Neuronal stem cell (in vitro differentiated cells): Measurements from ENCODE around the gene EXOC3L4.

Experiments used
- DNase-seq: peaks from one replicate; pipeline ENCODE4 v3.0.0-alpha.2; 2013; ENCODE audit warnings: low spot score
- H2AFZ ChIP-seq: one replicate; pipeline ENCODE4 v1.6.1; 2013; ENCODE audit warnings: mild to moderate bottlenecking, low read length, inconsistent platforms
- H2AK5ac ChIP-seq: 2 replicates; pipeline ENCODE4 v1.6.1; 2013; ENCODE audit warnings: low read depth, mild to moderate bottlenecking, inconsistent platforms, low read length, moderate library complexity, mixed read lengths
- H2BK120ac ChIP-seq: 2 replicates; pipeline ENCODE4 v1.6.1; 2013; ENCODE audit warnings: low read depth, mild to moderate bottlenecking, inconsistent platforms, low read length, moderate library complexity, mixed read lengths
- H2BK12ac ChIP-seq: one replicate; pipeline ENCODE4 v1.6.1; 2013; ENCODE audit warnings: low read length, inconsistent platforms
- H2BK15ac ChIP-seq: 2 replicates; pipeline ENCODE4 v1.6.1; 2013; ENCODE audit warnings: mild to moderate bottlenecking, low read length, inconsistent platforms, mixed read lengths
- H2BK5ac ChIP-seq: one replicate; pipeline ENCODE4 v1.6.1; 2013; ENCODE audit warnings: inconsistent platforms, mild to moderate bottlenecking, low read length, moderate library complexity
- H3K14ac ChIP-seq: one replicate; pipeline ENCODE4 v1.6.1; 2013; ENCODE audit warnings: low read length, inconsistent platforms
- H3K18ac ChIP-seq: 2 replicates; pipeline ENCODE4 v1.6.1; 2013; ENCODE audit warnings: low read length, inconsistent platforms
- H3K23ac ChIP-seq: 2 replicates; pipeline ENCODE4 v1.6.1; 2013; ENCODE audit warnings: low read depth, mild to moderate bottlenecking, mixed read lengths, low read length, inconsistent platforms; ENCODE audit not compliant: poor library complexity
- H3K27ac ChIP-seq: replicated peaks from 3 replicates; pipeline ENCODE4 v1.5.1; 2013; ENCODE audit warnings: low read length, inconsistent platforms
- H3K27me3 ChIP-seq, 3 experiments: 2 replicates each; pipeline ENCODE4 v1.6.1; 2013; ENCODE audit warnings: low read length in 3 of 3, mild to moderate bottlenecking in 2 of 3, inconsistent platforms in 1 of 3, low read depth in 1 of 3, mixed read lengths in 1 of 3, moderate library complexity in 1 of 3; ENCODE audit not compliant: control insufficient read depth in 3 of 3, insufficient read depth in 3 of 3
- H3K36me3 ChIP-seq, 2 donors: replicated peaks in 1 of 2; 2 replicates each; pipeline ENCODE4 v1.6.1; 2013; ENCODE audit warnings: low read length in 2 of 2; ENCODE audit not compliant: control insufficient read depth in 2 of 2, insufficient read depth in 2 of 2
- H3K4ac ChIP-seq: 2 replicates; pipeline ENCODE4 v1.6.1; 2013; ENCODE audit warnings: inconsistent platforms, mild to moderate bottlenecking, low read length, moderate library complexity
- H3K4me1 ChIP-seq, 2 donors: 1 replicate in 1 of 2; 2 replicates in 1 of 2; pipeline ENCODE4 v1.6.1; 2013; ENCODE audit warnings: low read length in 2 of 2, low read depth in 1 of 2; ENCODE audit not compliant: control insufficient read depth in 2 of 2, insufficient read depth in 1 of 2
- H3K4me2 ChIP-seq: one replicate; pipeline ENCODE4 v1.6.1; 2013; ENCODE audit warnings: mild to moderate bottlenecking, low read length, inconsistent platforms; ENCODE audit not compliant: insufficient read depth, poor library complexity, severe bottlenecking
- H3K4me3 ChIP-seq, 2 donors: 2 replicates each; pipeline ENCODE4 v1.5.1; 2013; ENCODE audit warnings: low read length in 2 of 2, mild to moderate bottlenecking in 2 of 2, inconsistent platforms in 1 of 2, moderate library complexity in 1 of 2
- H3K79me1 ChIP-seq: one replicate; pipeline ENCODE4 v1.6.1; 2013; ENCODE audit warnings: low read depth, mild to moderate bottlenecking, inconsistent platforms, low read length, moderate library complexity
- H3K9ac ChIP-seq: one replicate; pipeline ENCODE4 v1.6.1; 2013; ENCODE audit warnings: mild to moderate bottlenecking, low read depth, low read length, inconsistent platforms; ENCODE audit not compliant: poor library complexity
- H3K9me3 ChIP-seq, 2 donors: replicated peaks in 1 of 2; 2 replicates each; pipeline versions ENCODE3 to v1.6.1; 2013; ENCODE audit warnings: low read length in 2 of 2, mild to moderate bottlenecking in 2 of 2, inconsistent platforms in 1 of 2, low read depth in 1 of 2, mixed read lengths in 1 of 2, moderate library complexity in 1 of 2; ENCODE audit not compliant: control insufficient read depth in 2 of 2, insufficient read depth in 1 of 2
- H4K8ac ChIP-seq: one replicate; pipeline ENCODE4 v1.6.1; 2013; ENCODE audit warnings: low read depth, mild to moderate bottlenecking, inconsistent platforms, low read length, moderate library complexity
- H4K91ac ChIP-seq: one replicate; pipeline ENCODE4 v1.6.1; 2013; ENCODE audit warnings: low read length, low read depth, mild to moderate bottlenecking, inconsistent platforms; ENCODE audit not compliant: poor library complexity
- WGBS, 2 donors: extraction: QIAGEN DNeasy Blood & Tissue Kit; methylation state at CpG; one replicate each; pipeline ENCODE4 v1.1.7; 2013; ENCODE audit warnings: missing lambda C conversion rate in 2 of 2, mixed read lengths in 1 of 2; ENCODE audit not compliant: insufficient read length in 2 of 2, insufficient replicate concordance in 1 of 2; ENCODE audit errors: extremely low coverage in 2 of 2; 5-methylcytosine and 5-hydroxymethylcytosine counted together

The EXOC3L4 gene

DNA sequence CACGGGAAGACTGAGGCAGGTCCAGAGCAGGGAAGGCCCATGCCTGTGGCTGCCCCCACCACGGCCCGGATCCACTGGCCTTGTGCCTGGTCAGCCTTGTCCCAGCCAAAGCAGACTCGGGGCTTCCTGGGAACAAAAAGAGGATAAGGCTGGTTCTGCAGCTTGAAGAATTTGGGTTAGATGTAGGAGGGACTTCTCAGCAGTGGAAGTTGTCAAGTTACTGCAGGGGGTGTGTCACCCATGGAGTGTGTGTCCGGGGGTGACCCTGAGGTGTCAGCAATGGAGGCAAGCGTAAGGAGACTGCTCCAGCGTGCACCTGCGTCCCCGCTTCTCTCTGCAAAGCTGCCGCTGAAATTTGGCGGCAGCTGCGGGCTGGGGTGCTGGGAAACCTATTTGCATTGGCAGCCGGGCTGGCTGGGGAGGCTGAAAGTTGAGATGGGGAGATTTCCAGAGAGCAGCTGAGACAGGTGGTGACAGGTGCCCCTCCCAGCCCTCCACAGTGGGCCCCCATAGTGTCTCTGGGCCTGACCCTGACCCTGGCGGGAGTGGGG is 16.2 kb downstream of the EXOC3L4 start:
- Histone ChIP-seq H3K9ac (peak overlapping the region; percentile 27), H2BK120ac (peak overlapping the region; percentile 82), H3K36me3 (no peaks in the 10 kb centered on the region), H2BK5ac (peak overlapping the region; percentile 71), H3K4me1 (peaks cover 15 to 32% of the 10 kb centered on the region in 2 donors), H3K14ac (peak overlapping the region; percentile 90), H2BK12ac (peak overlapping the region; percentile 82), H3K4me3 (no peak overlapping the region), H3K27ac (no peak overlapping the region), H3K18ac (peak overlapping the region; percentile 92), H2AK5ac (peak overlapping the region; percentile 96), H3K27me3 (peaks cover 0 to 22% (median 2%) of the 10 kb centered on the region in 3 experiments), H3K23ac (peak overlapping the region; percentile 81), H4K91ac (no peak overlapping the region), H2BK15ac (peak overlapping the region; percentile 91), H2AFZ (peak overlapping the region; percentile 66), H3K4ac (peak overlapping the region; percentile 30), H3K9me3 (no peaks in the 10 kb centered on the region), H4K8ac (peak overlapping the region; percentile 89), H3K79me1 (no peaks in the 10 kb centered on the region), H3K4me2 (no peak overlapping the region)
- WGBS, 2 donors, result no CpG with 5 or more reads among the region's 14 CpGs
- DNase-seq, result no peak

- Histone ChIP-seq H3K9me3 (no peaks in the 10 kb centered on the region), H2BK5ac (peak overlapping the region; percentile 44), H2AK5ac (peak overlapping the region; percentile 96), H3K27me3 (peaks cover 0 to 17% (median 2%) of the 10 kb centered on the region in 3 experiments), H2BK12ac (peak overlapping the region; percentile 82), H2BK15ac (peak overlapping the region; percentile 88), H3K14ac (peak overlapping the region; percentile 90), H4K8ac (no peak overlapping the region), H3K79me1 (no peaks in the 10 kb centered on the region), H3K23ac (peak overlapping the region; percentile 81), H3K4ac (no peak overlapping the region), H3K4me1 (peaks cover 15 to 31% of the 10 kb centered on the region in 2 donors), H3K18ac (peak overlapping the region; percentile 92), H3K4me3 (no peak overlapping the region), H3K36me3 (no peaks in the 10 kb centered on the region), H3K4me2 (no peak overlapping the region), H3K27ac (no peak overlapping the region), H4K91ac (no peak overlapping the region), H3K9ac (no peak overlapping the region), H2BK120ac (peak overlapping the region; percentile 82), H2AFZ (no peak overlapping the region)
- DNase-seq, result no peak
- no CpG with 5 or more reads among the region's 6 CpGs for WGBS, 2 donors
These were observed 16.8 kb downstream of the EXOC3L4 start for GRCh38 chr14:103111232-103111868.

- H3K14ac ChIP-seq, result peak overlapping the region; percentile 39
- H3K79me1 ChIP-seq, result no peaks in the 10 kb centered on the region
- H2BK12ac ChIP-seq, result peak overlapping the region; percentile 78
- H4K91ac ChIP-seq, result peak overlapping the region; percentile 46
- H2BK5ac ChIP-seq, result peak overlapping the region; percentile 44
- H2BK120ac ChIP-seq, result peak overlapping the region; percentile 82
- no peak overlapping the region for H3K4me3 ChIP-seq
- H3K4me1 ChIP-seq, result peaks cover 15 to 31% of the 10 kb centered on the region in 2 donors
- H3K4ac ChIP-seq, result no peak overlapping the region
- peak overlapping the region; percentile 94 for H2BK15ac ChIP-seq
- peaks cover 0 to 17% (median 2%) of the 10 kb centered on the region in 3 experiments for H3K27me3 ChIP-seq
- no peak overlapping the region for H3K27ac ChIP-seq
- H3K4me2 ChIP-seq, result no peak overlapping the region
- no CpG with 5 or more reads among the region's 11 CpGs for WGBS, 2 donors
- H3K23ac ChIP-seq, result no peak overlapping the region
- no peaks in the 10 kb centered on the region for H3K36me3 ChIP-seq
- no peak overlapping the region for H2AFZ ChIP-seq
- no peaks in the 10 kb centered on the region for H3K9me3 ChIP-seq
- no peak overlapping the region for H4K8ac ChIP-seq
- DNase-seq, result no peak
- peak overlapping the region; percentile 97 for H2AK5ac ChIP-seq
- H3K9ac ChIP-seq, result peak overlapping the region; percentile 55
- H3K18ac ChIP-seq, result peak overlapping the region; percentile 90
These were observed 18.1 kb downstream of the EXOC3L4 start for GRCh38 chr14:103112400-103113243.

GRCh38 chr14:103113303-103113702 is 18.8 kb downstream of the EXOC3L4 start:
- peak overlapping the region; percentile 95 for H2BK15ac ChIP-seq
- H4K8ac ChIP-seq, result peak overlapping the region; percentile 65
- peaks cover 15 to 28% of the 10 kb centered on the region in 2 donors for H3K4me1 ChIP-seq
- H3K9me3 ChIP-seq, result no peaks in the 10 kb centered on the region
- no peak for DNase-seq
- H2BK12ac ChIP-seq, result peak overlapping the region; percentile 90
- H3K79me1 ChIP-seq, result no peaks in the 10 kb centered on the region
- H3K14ac ChIP-seq, result peak overlapping the region; percentile 47
- peak overlapping the region; percentile 97 for H2AK5ac ChIP-seq
- H3K4me3 ChIP-seq, result no peak overlapping the region
- WGBS, 2 donors, result no CpG with 5 or more reads among the region's 5 CpGs
- no peak overlapping the region for H4K91ac ChIP-seq
- peak overlapping the region; percentile 90 for H3K18ac ChIP-seq
- H2AFZ ChIP-seq, result no peak overlapping the region
- H3K4me2 ChIP-seq, result no peak overlapping the region
- H2BK120ac ChIP-seq, result no peak overlapping the region
- peak overlapping the region; percentile 53 for H2BK5ac ChIP-seq
- peaks cover 0 to 15% (median 2%) of the 10 kb centered on the region in 3 experiments for H3K27me3 ChIP-seq
- no peak overlapping the region for H3K4ac ChIP-seq
- peak overlapping the region; percentile 91 for H3K23ac ChIP-seq
- H3K9ac ChIP-seq, result peak overlapping the region; percentile 21
- H3K36me3 ChIP-seq, result no peaks in the 10 kb centered on the region
- no peak overlapping the region for H3K27ac ChIP-seq
